ENCODE measurements around the gene PMF1. TPM values are rescaled to one million over a fixed set of nuclear protein-coding genes. Genes with fewer than 3 reads are reported as not detected.

The PMF1 gene
- total RNA-seq, 1 donor from 2014 or later: 55.3 TPM

GRCh38 chr1:156276532-156276931, 63.7 kb downstream of the PMF1 start:
- Histone ChIP-seq H3K27me3 (ENCODE audit: control insufficient read depth, insufficient read depth, low read length) (no peaks in the 10 kb centered on the region), H3K4me3 (ENCODE audit: low read depth, low read length) (no peak overlapping the region), H3K36me3 (ENCODE audit: control insufficient read depth, insufficient read depth, low read length) (peaks cover 38% of the 10 kb centered on the region)
- no peak for TF ChIP-seq CTCF (IDR thresholded peaks at IDR 0.05; ENCODE audit: insufficient read depth, low read length, severe bottlenecking)
- FAIRE-seq (no peak), DNase-seq (ENCODE audit: low read depth) (no peak)

- peaks cover 36% of the 10 kb centered on the region for H3K36me3 ChIP-seq (ENCODE audit: control insufficient read depth, insufficient read depth, low read length)
- DNase-seq (ENCODE audit: low read depth): peak; percentile 58
- H3K4me3 ChIP-seq (ENCODE audit: low read depth, low read length): no peak overlapping the region
- FAIRE-seq: peak; percentile 52
- no peak for TF ChIP-seq CTCF (IDR thresholded peaks at IDR 0.05; ENCODE audit: insufficient read depth, low read length, severe bottlenecking)
- H3K27me3 ChIP-seq (ENCODE audit: control insufficient read depth, insufficient read depth, low read length): no peaks in the 10 kb centered on the region
These were observed 64.2 kb downstream of the PMF1 start for GRCh38 chr1:156276966-156277381.

- no peak for FAIRE-seq
These were observed 67.0 kb downstream of the PMF1 start for GRCh38 chr1:156279837-156280236.

GRCh38 chr1:156281281-156281680, 68.5 kb downstream of the PMF1 start:
- DNase-seq (ENCODE audit: low read depth): no peak
- no peak overlapping the region for H3K4me3 ChIP-seq (ENCODE audit: low read depth, low read length)
- no peak for FAIRE-seq
- no peak for TF ChIP-seq CTCF (IDR thresholded peaks at IDR 0.05; ENCODE audit: insufficient read depth, low read length, severe bottlenecking)
- no peaks in the 10 kb centered on the region for H3K27me3 ChIP-seq (ENCODE audit: control insufficient read depth, insufficient read depth, low read length)
- peaks cover 25% of the 10 kb centered on the region for H3K36me3 ChIP-seq (ENCODE audit: control insufficient read depth, insufficient read depth, low read length)

More at GRCh38 chr1:156279837-156280236, 67.0 kb downstream of the PMF1 start:
- no peak for TF ChIP-seq CTCF (IDR thresholded peaks at IDR 0.05; ENCODE audit: insufficient read depth, low read length, severe bottlenecking)
- H3K36me3 ChIP-seq (ENCODE audit: control insufficient read depth, insufficient read depth, low read length): peaks cover 19% of the 10 kb centered on the region
- H3K4me3 ChIP-seq (ENCODE audit: low read depth, low read length): no peak overlapping the region
- H3K27me3 ChIP-seq (ENCODE audit: control insufficient read depth, insufficient read depth, low read length): no peaks in the 10 kb centered on the region
- no peak for DNase-seq (ENCODE audit: low read depth)

GRCh38 chr1:156281693-156282478, 69.1 kb downstream of the PMF1 start:
- DNase-seq (ENCODE audit: low read depth) (peak; percentile 61), FAIRE-seq (no peak)
- Histone ChIP-seq H3K4me3 (ENCODE audit: low read depth, low read length) (peak overlapping the region; percentile 67), H3K36me3 (ENCODE audit: control insufficient read depth, insufficient read depth, low read length) (peaks cover 26% of the 10 kb centered on the region), H3K27me3 (ENCODE audit: control insufficient read depth, insufficient read depth, low read length) (no peaks in the 10 kb centered on the region)
- no peak for TF ChIP-seq CTCF (IDR thresholded peaks at IDR 0.05; ENCODE audit: insufficient read depth, low read length, severe bottlenecking)
